Calu3 (cell line): ENCODE data around the gene ALG3. TPM values are rescaled to one million over a fixed set of nuclear protein-coding genes. Genes with fewer than 3 reads are reported as not detected.

ENCODE experiments used
- BruUV-seq: library from RNA; stranded (reverse); fragments of 400-500 nt; replicated peaks from 2 replicates; lab custom pipeline; 2021; lab: Mats Ljungman, UMichigan
- CTCF ChIA-PET: fragments of 300-600 bp; sonication (Branson Sonifier 250); formaldehyde crosslinking; loops from one replicate; lab custom pipeline; 2022; ENCODE audit warnings: antibody characterized with exemption; lab: Charles Lee
- DNase-seq: peaks from one replicate; pipeline ENCODE4 v3.0.0; 2022
- H3K27ac Mint-ChIP-seq: one replicate; pipeline ENCODE4 v1.8.0; 2022; ENCODE audit warnings: mixed read lengths; ENCODE audit not compliant: unreplicated experiment
- H3K27me3 Mint-ChIP-seq: one replicate; pipeline ENCODE4 v1.8.0; 2022; ENCODE audit warnings: mixed read lengths; ENCODE audit not compliant: unreplicated experiment
- H3K36me3 Mint-ChIP-seq: one replicate; pipeline ENCODE4 v1.8.0; 2022; ENCODE audit warnings: mild to moderate bottlenecking, moderate library complexity, mixed read lengths; ENCODE audit not compliant: insufficient read depth, unreplicated experiment
- H3K4me1 Mint-ChIP-seq: one replicate; pipeline ENCODE4 v1.8.0; 2022; ENCODE audit warnings: mild to moderate bottlenecking, low read depth, mixed read lengths; ENCODE audit not compliant: unreplicated experiment
- H3K4me3 Mint-ChIP-seq: one replicate; pipeline ENCODE4 v1.8.0; 2022; ENCODE audit warnings: mild to moderate bottlenecking, low read depth, moderate library complexity, mixed read lengths; ENCODE audit not compliant: unreplicated experiment
- H3K9me3 Mint-ChIP-seq: one replicate; pipeline ENCODE4 v1.8.0; 2022; ENCODE audit warnings: low read depth, mixed read lengths; ENCODE audit not compliant: unreplicated experiment
- intact Hi-C: fragments of 100-400 bp; cut with micrococcal nuclease; formaldehyde crosslinking; loops from one replicate; pipeline ENCODE4 v1.10.0; 2022; ENCODE audit not compliant: unreplicated experiment
- total RNA-seq: library from RNA; stranded (reverse); gene quantifications from 2 replicates; pipeline ENCODE4 v1.2.3, GENCODE V29; 2022
- TF ChIP-seq, protein P1 (sequence below): fragments of 200-600 bp; IDR thresholded peaks from one replicate; pipeline ENCODE4 v1.8.0; 2022; ENCODE audit warnings: antibody characterized with exemption; ENCODE audit not compliant: unreplicated experiment

The ALG3 gene
- total RNA-seq, 1 experiment from 2014 or later = 140 TPM

DNA sequence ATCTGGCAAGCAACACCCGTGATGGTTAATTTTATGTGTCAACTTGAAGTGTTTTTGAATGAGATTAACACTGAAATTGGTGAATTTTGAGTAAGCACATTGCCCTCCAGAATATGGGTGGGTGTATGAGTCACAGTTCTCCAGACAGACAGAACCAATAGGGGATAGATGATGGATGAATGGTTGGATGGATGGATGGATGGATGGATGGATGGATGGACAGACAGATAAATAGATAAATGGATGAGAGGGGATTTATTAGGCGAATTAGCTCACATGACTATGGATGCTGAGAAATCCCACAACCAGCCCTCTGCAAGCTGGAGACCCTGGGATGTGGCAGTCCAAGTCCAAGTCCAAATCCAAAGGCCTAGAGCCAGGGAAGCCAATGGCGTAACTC is 24.8 kb downstream of the ALG3 start:
- H3K4me3 Mint-ChIP-seq = no peak overlapping the region
- peaks cover 73% of the 10 kb centered on the region for H3K27me3 Mint-ChIP-seq
- intact Hi-C loops = no loop called here
- no peaks in the 10 kb centered on the region for H3K4me1 Mint-ChIP-seq
- TF ChIP-seq, protein P1, sequence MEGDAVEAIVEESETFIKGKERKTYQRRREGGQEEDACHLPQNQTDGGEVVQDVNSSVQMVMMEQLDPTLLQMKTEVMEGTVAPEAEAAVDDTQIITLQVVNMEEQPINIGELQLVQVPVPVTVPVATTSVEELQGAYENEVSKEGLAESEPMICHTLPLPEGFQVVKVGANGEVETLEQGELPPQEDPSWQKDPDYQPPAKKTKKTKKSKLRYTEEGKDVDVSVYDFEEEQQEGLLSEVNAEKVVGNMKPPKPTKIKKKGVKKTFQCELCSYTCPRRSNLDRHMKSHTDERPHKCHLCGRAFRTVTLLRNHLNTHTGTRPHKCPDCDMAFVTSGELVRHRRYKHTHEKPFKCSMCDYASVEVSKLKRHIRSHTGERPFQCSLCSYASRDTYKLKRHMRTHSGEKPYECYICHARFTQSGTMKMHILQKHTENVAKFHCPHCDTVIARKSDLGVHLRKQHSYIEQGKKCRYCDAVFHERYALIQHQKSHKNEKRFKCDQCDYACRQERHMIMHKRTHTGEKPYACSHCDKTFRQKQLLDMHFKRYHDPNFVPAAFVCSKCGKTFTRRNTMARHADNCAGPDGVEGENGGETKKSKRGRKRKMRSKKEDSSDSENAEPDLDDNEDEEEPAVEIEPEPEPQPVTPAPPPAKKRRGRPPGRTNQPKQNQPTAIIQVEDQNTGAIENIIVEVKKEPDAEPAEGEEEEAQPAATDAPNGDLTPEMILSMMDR = no peak
- no peaks in the 10 kb centered on the region for H3K36me3 Mint-ChIP-seq
- DNase-seq = no peak
- no TSS peak for BruUV-seq
- CTCF ChIA-PET = no interaction called here
- H3K27ac Mint-ChIP-seq = no peak overlapping the region
- H3K9me3 Mint-ChIP-seq = no peaks in the 10 kb centered on the region

DNA sequence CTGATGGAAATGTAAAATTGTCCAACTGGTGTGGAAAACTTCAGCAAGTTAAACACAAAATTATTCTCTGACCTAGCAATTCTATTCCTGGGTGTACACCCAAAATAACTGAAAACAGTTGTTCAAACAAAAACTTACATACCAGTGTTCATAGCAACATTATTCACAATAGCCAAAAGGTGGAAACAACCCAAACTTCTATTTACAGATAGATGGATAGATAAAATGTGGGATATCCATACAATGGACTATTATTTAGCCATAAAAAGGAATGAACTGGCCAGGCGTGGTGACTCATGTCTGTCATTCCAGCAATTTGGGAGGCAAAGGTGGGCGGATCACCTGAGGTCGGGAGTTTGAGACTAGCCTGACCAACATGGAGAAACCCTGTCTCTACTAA is 26.2 kb downstream of the ALG3 start:
- intact Hi-C loops = no loop called here
- Mint-ChIP-seq H3K9me3 (no peaks in the 10 kb centered on the region), H3K27ac (no peak overlapping the region), H3K4me3 (no peak overlapping the region), H3K36me3 (no peaks in the 10 kb centered on the region), H3K27me3 (peaks cover 65% of the 10 kb centered on the region), H3K4me1 (no peaks in the 10 kb centered on the region)
- TF ChIP-seq, protein P1 = no peak
- BruUV-seq = no TSS peak
- CTCF ChIA-PET = no interaction called here
- peak; percentile 45 for DNase-seq

DNA sequence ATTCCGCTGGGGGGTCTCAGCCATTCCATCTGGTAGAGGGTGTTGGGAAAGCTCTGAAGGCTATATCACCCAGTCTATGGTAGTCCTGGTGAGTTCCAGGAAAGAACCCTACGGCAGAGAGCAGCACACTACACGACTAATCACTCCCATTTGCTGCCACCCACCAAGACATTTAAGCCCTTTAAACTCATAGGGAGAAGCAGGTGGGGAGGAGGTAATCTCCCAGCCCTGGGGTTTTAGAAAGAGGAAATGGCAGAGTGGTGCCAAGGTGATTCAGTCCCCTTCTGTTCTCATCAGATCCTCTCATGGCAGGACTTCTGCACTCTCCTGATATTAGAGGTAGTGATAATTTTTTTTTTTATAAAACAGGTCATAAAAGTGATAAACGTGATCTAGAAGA is 29.9 kb downstream of the ALG3 start:
- Mint-ChIP-seq H3K27me3 (peaks cover 28% of the 10 kb centered on the region), H3K4me3 (no peak overlapping the region), H3K9me3 (no peaks in the 10 kb centered on the region), H3K27ac (no peak overlapping the region), H3K36me3 (no peaks in the 10 kb centered on the region), H3K4me1 (no peaks in the 10 kb centered on the region)
- intact Hi-C loops = no loop called here
- no TSS peak for BruUV-seq
- CTCF ChIA-PET = interaction anchor here (0.6 to 0.7 kb wide), 2 partner anchors 8 to 1008 kb away, joined by 3 to 4 read pairs; no protein-coding TSS in a partner anchor
- no peak for DNase-seq
- TF ChIP-seq, protein P1 = no peak

DNA sequence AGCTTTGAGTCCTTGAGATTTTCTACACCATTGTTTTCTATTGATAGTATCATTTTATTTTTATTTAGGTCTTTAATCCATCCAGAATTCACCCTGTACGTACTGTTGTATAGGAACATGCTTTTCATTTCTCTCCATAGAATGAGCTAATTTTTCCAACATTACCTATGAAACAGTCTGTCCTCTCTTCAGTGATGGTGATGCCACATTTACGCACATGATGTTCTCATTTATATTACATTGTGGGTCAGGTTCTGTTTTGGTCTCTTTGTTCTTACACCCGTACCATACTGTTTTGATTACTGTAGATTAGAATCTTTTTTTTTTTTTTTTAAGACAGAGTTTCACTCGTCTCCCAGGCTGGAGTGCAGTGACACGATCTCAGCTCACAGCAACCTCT is 37.0 kb downstream of the ALG3 start:
- Mint-ChIP-seq H3K36me3 (no peaks in the 10 kb centered on the region), H3K4me1 (no peaks in the 10 kb centered on the region), H3K9me3 (no peaks in the 10 kb centered on the region), H3K4me3 (no peak overlapping the region), H3K27me3 (peaks cover 36% of the 10 kb centered on the region), H3K27ac (no peak overlapping the region)
- DNase-seq = no peak
- no TSS peak for BruUV-seq
- CTCF ChIA-PET = no interaction called here
- intact Hi-C loops = no loop called here
- TF ChIP-seq, protein P1 = no peak
